ENCODE data around the gene CTSZ.

Gene CTSZ

GRCh38 chr20:58992911-58993310, 14.1 kb downstream of the CTSZ start:
- H3K4me3 ChIP-seq (ENCODE audit: low read depth in 1 of 5, low read length in 5 of 5) = no peak overlapping the region
- H3K9ac ChIP-seq (ENCODE audit: low read length in 5 of 5) = no peak overlapping the region
- peaks cover 0 to 3% (median 0%) of the 10 kb centered on the region in 5 donors for H3K4me1 ChIP-seq (ENCODE audit: control insufficient read depth in 5 of 5, insufficient read depth in 5 of 5, low read length in 5 of 5)
- H3K36me3 ChIP-seq (ENCODE audit: control insufficient read depth in 5 of 5, insufficient read depth in 5 of 5, low read length in 5 of 5) = peaks cover 17 to 99% (median 96%) of the 10 kb centered on the region in 5 donors
- H3K9me3 ChIP-seq (ENCODE audit: control insufficient read depth in 5 of 5, low read length in 5 of 5) = no peaks in the 10 kb centered on the region
- no peak overlapping the region for H3K27ac ChIP-seq (ENCODE audit: low read depth, low read length)
- H3K27me3 ChIP-seq (ENCODE audit: control insufficient read depth in 5 of 5, insufficient read depth in 4 of 5, low read length in 5 of 5) = no peaks in the 10 kb centered on the region

DNA sequence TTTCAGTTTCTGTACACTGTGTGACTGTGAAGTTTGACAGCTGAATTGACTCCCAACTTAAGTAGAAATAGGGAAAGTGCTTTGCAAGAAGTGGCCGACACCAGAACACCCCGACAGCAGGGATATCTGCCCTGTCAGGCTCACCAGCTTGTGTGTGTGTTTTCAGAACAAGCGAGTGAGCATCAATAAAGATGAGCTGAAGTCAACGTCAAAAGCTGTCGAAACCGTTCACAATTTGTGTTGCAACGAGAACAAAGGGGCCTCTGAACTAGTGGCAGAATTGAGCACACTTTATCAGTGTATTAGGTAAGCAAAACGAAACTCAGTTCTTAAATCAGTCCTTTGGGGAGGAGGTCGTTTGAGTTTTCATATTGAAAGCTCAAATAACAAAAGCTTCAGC, 15.3 kb downstream of the CTSZ start:
- no peak overlapping the region for H3K27ac ChIP-seq (ENCODE audit: low read depth, low read length)
- peaks cover 15 to 99% (median 96%) of the 10 kb centered on the region in 5 donors for H3K36me3 ChIP-seq (ENCODE audit: control insufficient read depth in 5 of 5, insufficient read depth in 5 of 5, low read length in 5 of 5)
- no peaks in the 10 kb centered on the region for H3K27me3 ChIP-seq (ENCODE audit: control insufficient read depth in 5 of 5, insufficient read depth in 4 of 5, low read length in 5 of 5)
- no peak overlapping the region for H3K9ac ChIP-seq (ENCODE audit: low read length in 5 of 5)
- H3K4me3 ChIP-seq (ENCODE audit: low read depth in 1 of 5, low read length in 5 of 5) = no peak overlapping the region
- H3K4me1 ChIP-seq (ENCODE audit: control insufficient read depth in 5 of 5, insufficient read depth in 5 of 5, low read length in 5 of 5) = peaks cover 0 to 3% (median 0%) of the 10 kb centered on the region in 5 donors
- H3K9me3 ChIP-seq (ENCODE audit: control insufficient read depth in 5 of 5, low read length in 5 of 5) = no peaks in the 10 kb centered on the region

DNA sequence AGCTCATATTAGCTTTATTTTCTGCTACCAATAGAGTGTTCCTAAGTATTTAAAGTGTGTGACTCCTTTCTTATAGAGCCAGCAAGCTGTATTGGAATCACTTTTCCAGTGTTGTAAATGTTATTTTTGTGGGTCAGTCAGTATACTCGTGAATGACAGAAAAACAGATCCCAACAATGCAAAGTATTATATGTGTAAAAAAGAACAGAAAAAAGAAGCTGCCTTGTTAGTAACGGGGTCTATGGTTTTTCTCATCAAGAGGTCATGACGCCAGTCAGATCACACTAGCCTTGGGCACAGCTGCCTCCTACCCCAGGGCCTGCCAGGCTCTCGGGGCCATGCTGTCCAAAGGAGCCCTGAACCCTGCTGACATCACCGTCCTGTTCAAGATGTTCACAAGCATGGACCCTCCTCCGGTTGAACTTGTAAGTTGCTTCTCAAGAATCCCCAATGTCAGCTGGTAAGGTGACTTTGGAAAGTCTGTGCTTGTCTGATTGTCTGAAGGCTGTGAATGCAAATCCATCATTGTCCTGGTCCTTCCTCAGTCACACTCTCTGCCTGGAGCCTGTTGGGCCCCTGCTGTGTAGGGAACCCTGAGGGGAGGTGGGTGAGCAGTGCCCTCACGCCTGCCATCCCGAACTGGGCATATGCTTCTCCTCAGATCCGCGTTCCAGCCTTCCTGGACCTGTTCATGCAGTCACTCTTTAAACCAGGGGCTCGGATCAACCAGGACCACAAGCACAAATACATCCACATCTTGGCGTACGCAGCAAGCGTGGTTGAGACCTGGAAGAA, 16.2 kb downstream of the CTSZ start:
- Histone ChIP-seq H3K36me3 (ENCODE audit: control insufficient read depth in 5 of 5, insufficient read depth in 5 of 5, low read length in 5 of 5) (peaks cover 15 to 96% (median 91%) of the 10 kb centered on the region in 5 donors), H3K9ac (ENCODE audit: low read length in 5 of 5) (no peak overlapping the region), H3K27ac (ENCODE audit: low read depth, low read length) (no peak overlapping the region), H3K4me1 (ENCODE audit: control insufficient read depth in 5 of 5, insufficient read depth in 5 of 5, low read length in 5 of 5) (peaks cover 0 to 3% (median under 1%) of the 10 kb centered on the region in 5 donors), H3K4me3 (ENCODE audit: low read depth in 1 of 5, low read length in 5 of 5) (no peak overlapping the region), H3K9me3 (ENCODE audit: control insufficient read depth in 5 of 5, low read length in 5 of 5) (no peaks in the 10 kb centered on the region), H3K27me3 (ENCODE audit: control insufficient read depth in 5 of 5, insufficient read depth in 4 of 5, low read length in 5 of 5) (no peaks in the 10 kb centered on the region)

GRCh38 chr20:58989196-58989595, 17.9 kb downstream of the CTSZ start:
- H3K4me3 ChIP-seq (ENCODE audit: low read depth in 1 of 5, low read length in 5 of 5) = no peak overlapping the region
- H3K36me3 ChIP-seq (ENCODE audit: control insufficient read depth in 5 of 5, insufficient read depth in 5 of 5, low read length in 5 of 5) = peaks cover 15 to 81% (median 76%) of the 10 kb centered on the region in 5 donors
- H3K4me1 ChIP-seq (ENCODE audit: control insufficient read depth in 5 of 5, insufficient read depth in 5 of 5, low read length in 5 of 5) = peaks cover 0 to 17% (median 17%) of the 10 kb centered on the region in 5 donors
- H3K27ac ChIP-seq (ENCODE audit: low read depth, low read length) = no peak overlapping the region
- no peaks in the 10 kb centered on the region for H3K27me3 ChIP-seq (ENCODE audit: control insufficient read depth in 5 of 5, insufficient read depth in 4 of 5, low read length in 5 of 5)
- H3K9ac ChIP-seq (ENCODE audit: low read length in 5 of 5) = no peak overlapping the region
- no peaks in the 10 kb centered on the region for H3K9me3 ChIP-seq (ENCODE audit: control insufficient read depth in 5 of 5, low read length in 5 of 5)

GRCh38 chr20:58988565-58988882, 18.5 kb downstream of the CTSZ start:
- H3K4me1 ChIP-seq (ENCODE audit: control insufficient read depth in 5 of 5, insufficient read depth in 5 of 5, low read length in 5 of 5) = peaks cover 0 to 24% (median 23%) of the 10 kb centered on the region in 5 donors
- no peak overlapping the region for H3K9ac ChIP-seq (ENCODE audit: low read length in 5 of 5)
- no peaks in the 10 kb centered on the region for H3K27me3 ChIP-seq (ENCODE audit: control insufficient read depth in 5 of 5, insufficient read depth in 4 of 5, low read length in 5 of 5)
- H3K27ac ChIP-seq (ENCODE audit: low read depth, low read length) = no peak overlapping the region
- H3K36me3 ChIP-seq (ENCODE audit: control insufficient read depth in 5 of 5, insufficient read depth in 5 of 5, low read length in 5 of 5) = peaks cover 13 to 74% (median 70%) of the 10 kb centered on the region in 5 donors
- H3K9me3 ChIP-seq (ENCODE audit: control insufficient read depth in 5 of 5, low read length in 5 of 5) = no peaks in the 10 kb centered on the region
- no peak overlapping the region for H3K4me3 ChIP-seq (ENCODE audit: low read depth in 1 of 5, low read length in 5 of 5)

GRCh38 chr20:58987790-58988564, 19.1 kb downstream of the CTSZ start:
- Histone ChIP-seq H3K27ac (ENCODE audit: low read depth, low read length) (no peak overlapping the region), H3K27me3 (ENCODE audit: control insufficient read depth in 5 of 5, insufficient read depth in 4 of 5, low read length in 5 of 5) (no peaks in the 10 kb centered on the region), H3K4me3 (ENCODE audit: low read depth in 1 of 5, low read length in 5 of 5) (no peak overlapping the region), H3K36me3 (ENCODE audit: control insufficient read depth in 5 of 5, insufficient read depth in 5 of 5, low read length in 5 of 5) (peaks cover 12 to 69% (median 64%) of the 10 kb centered on the region in 5 donors), H3K9ac (ENCODE audit: low read length in 5 of 5) (no peak overlapping the region), H3K4me1 (ENCODE audit: control insufficient read depth in 5 of 5, insufficient read depth in 5 of 5, low read length in 5 of 5) (peaks cover 0 to 26% (median 24%) of the 10 kb centered on the region in 5 donors), H3K9me3 (ENCODE audit: control insufficient read depth in 5 of 5, low read length in 5 of 5) (no peaks in the 10 kb centered on the region)

- no peak overlapping the region for H3K27ac ChIP-seq (ENCODE audit: low read depth, low read length)
- peaks cover 9 to 61% (median 55%) of the 10 kb centered on the region in 5 donors for H3K36me3 ChIP-seq (ENCODE audit: control insufficient read depth in 5 of 5, insufficient read depth in 5 of 5, low read length in 5 of 5)
- no peak overlapping the region for H3K9ac ChIP-seq (ENCODE audit: low read length in 5 of 5)
- no peak overlapping the region for H3K4me3 ChIP-seq (ENCODE audit: low read depth in 1 of 5, low read length in 5 of 5)
- H3K27me3 ChIP-seq (ENCODE audit: control insufficient read depth in 5 of 5, insufficient read depth in 4 of 5, low read length in 5 of 5) = no peaks in the 10 kb centered on the region
- peaks cover 0 to 36% (median 33%) of the 10 kb centered on the region in 5 donors for H3K4me1 ChIP-seq (ENCODE audit: control insufficient read depth in 5 of 5, insufficient read depth in 5 of 5, low read length in 5 of 5)
- no peaks in the 10 kb centered on the region for H3K9me3 ChIP-seq (ENCODE audit: control insufficient read depth in 5 of 5, low read length in 5 of 5)
Measured at GRCh38 chr20:58986968-58987517, 20.0 kb downstream of the CTSZ start.

DNA sequence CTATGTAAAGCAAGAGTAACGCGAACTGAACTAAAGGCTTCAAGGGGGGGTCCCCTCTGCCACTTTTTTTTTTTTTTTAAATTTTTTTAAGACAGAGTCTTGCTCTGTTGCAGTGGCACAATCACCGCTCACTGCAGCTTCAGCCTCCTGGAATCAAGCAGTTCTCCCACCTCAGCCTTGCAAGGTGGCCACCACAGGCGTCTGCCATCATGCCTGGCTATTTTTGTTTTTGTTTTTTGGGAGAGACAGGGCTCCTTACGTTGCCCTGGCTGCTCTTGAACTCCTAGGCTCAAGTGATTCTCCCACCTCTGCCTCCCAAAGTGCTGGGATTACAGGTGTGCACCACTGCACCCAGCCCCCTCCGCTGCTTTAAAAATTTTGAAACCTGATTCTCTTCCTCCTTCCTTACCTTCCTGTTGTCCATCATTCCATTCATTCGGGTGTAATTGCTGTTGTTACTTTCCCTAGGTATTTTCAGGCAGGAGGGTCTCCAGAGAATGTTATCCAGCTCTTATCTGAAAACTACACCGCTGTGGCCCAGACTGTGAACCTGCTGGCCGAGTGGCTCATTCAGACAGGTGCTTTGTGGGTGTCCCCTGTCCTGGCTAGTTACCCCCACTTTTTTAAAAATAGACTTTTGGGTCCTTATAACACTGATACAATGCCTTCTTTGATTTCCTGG, 20.6 kb downstream of the CTSZ start:
- Histone ChIP-seq H3K4me1 (ENCODE audit: control insufficient read depth in 5 of 5, insufficient read depth in 5 of 5, low read length in 5 of 5) (peaks cover 0 to 41% (median 37%) of the 10 kb centered on the region in 5 donors), H3K27me3 (ENCODE audit: control insufficient read depth in 5 of 5, insufficient read depth in 4 of 5, low read length in 5 of 5) (no peaks in the 10 kb centered on the region), H3K4me3 (ENCODE audit: low read depth in 1 of 5, low read length in 5 of 5) (no peak overlapping the region), H3K27ac (ENCODE audit: low read depth, low read length) (no peak overlapping the region), H3K36me3 (ENCODE audit: control insufficient read depth in 5 of 5, insufficient read depth in 5 of 5, low read length in 5 of 5) (peaks cover 5 to 55% (median 49%) of the 10 kb centered on the region in 5 donors), H3K9ac (ENCODE audit: low read length in 5 of 5) (no peak overlapping the region), H3K9me3 (ENCODE audit: control insufficient read depth in 5 of 5, low read length in 5 of 5) (no peaks in the 10 kb centered on the region)

GRCh38 chr20:58985656-58986055, 21.4 kb downstream of the CTSZ start:
- no peak overlapping the region for H3K4me3 ChIP-seq (ENCODE audit: low read depth in 1 of 5, low read length in 5 of 5)
- H3K9me3 ChIP-seq (ENCODE audit: control insufficient read depth in 5 of 5, low read length in 5 of 5) = no peaks in the 10 kb centered on the region
- peaks cover 3 to 47% (median 42%) of the 10 kb centered on the region in 5 donors for H3K36me3 ChIP-seq (ENCODE audit: control insufficient read depth in 5 of 5, insufficient read depth in 5 of 5, low read length in 5 of 5)
- H3K9ac ChIP-seq (ENCODE audit: low read length in 5 of 5) = no peak overlapping the region
- H3K4me1 ChIP-seq (ENCODE audit: control insufficient read depth in 5 of 5, insufficient read depth in 5 of 5, low read length in 5 of 5) = peaks cover 0 to 41% (median 37%) of the 10 kb centered on the region in 5 donors
- no peak overlapping the region for H3K27ac ChIP-seq (ENCODE audit: low read depth, low read length)
- H3K27me3 ChIP-seq (ENCODE audit: control insufficient read depth in 5 of 5, insufficient read depth in 4 of 5, low read length in 5 of 5) = no peaks in the 10 kb centered on the region

Data from subcutaneous abdominal adipose tissue (tissue), 5 donors.